HG03571 (cell line): ENCODE measurements around the gene PCDH1.
"Not testable (repeated sequence)": the region's sequence is repeated elsewhere in the genome, so short reads cannot be mapped to it uniquely, and the experiment has no call there.

Source experiments
- ATAC-seq: cut with Tn5 transposase; IDR thresholded peaks from one replicate; pipeline ENCODE4 v1.9.1; 2021; ENCODE audit not compliant: unreplicated experiment

The PCDH1 gene

DNA sequence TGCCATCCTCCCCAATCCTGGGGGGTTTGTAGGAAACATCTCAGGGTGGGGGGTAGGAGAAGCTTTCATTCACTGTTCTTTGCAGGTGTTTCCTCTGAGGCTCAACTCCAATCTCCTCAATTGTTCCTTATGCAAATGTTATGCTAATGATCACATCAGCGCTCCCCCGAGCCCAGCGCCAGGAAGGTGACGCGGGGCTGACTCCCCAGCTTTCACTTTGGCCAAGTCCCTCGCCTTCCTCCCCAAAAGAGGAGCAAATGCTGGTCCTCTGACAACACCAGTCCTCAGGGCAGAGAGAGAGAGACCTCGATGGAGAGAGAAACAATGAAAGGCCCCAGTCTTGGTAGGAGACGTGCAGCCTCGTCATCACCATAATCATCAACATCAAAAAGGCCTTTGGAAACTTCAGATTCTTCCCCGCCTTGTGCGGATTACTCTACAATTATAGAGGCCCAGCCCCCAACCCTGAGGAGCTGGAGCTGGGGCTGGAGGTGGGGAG lies 39.1 kb downstream of the PCDH1 start:
- no peak for ATAC-seq

DNA sequence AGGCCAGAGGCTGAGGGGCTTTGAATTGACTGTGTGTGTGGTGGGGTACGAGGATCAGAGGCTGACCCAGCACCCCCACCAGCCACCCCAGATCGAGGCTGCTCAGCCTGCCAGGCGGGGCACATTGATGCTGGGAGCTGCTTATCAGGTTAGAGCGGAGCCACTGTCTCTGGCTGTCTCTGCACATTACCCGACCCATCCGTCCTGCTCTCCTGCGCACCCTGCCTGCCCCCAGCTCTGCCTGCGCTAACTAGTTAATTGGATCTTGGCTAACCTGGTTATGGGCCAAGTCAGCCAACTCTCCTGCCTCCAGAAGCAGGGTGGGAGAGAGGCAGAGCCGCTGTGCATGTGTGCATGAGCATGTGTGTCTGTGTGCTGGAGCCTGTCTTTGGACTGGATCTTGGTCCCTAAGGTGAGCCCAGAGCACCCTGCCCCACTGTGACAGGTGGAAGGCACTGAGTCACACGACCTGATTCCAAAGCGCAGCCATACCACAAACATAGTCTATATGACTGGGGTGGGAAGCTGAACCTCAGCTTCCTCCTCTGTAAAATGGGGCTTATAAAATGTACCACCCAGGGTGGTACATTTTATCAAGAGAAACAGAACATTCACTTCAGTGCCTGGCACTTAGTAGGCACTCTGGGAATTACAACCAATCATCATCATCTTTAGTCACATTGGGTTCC lies 39.7 kb downstream of the PCDH1 start:
- ATAC-seq: no peak

DNA sequence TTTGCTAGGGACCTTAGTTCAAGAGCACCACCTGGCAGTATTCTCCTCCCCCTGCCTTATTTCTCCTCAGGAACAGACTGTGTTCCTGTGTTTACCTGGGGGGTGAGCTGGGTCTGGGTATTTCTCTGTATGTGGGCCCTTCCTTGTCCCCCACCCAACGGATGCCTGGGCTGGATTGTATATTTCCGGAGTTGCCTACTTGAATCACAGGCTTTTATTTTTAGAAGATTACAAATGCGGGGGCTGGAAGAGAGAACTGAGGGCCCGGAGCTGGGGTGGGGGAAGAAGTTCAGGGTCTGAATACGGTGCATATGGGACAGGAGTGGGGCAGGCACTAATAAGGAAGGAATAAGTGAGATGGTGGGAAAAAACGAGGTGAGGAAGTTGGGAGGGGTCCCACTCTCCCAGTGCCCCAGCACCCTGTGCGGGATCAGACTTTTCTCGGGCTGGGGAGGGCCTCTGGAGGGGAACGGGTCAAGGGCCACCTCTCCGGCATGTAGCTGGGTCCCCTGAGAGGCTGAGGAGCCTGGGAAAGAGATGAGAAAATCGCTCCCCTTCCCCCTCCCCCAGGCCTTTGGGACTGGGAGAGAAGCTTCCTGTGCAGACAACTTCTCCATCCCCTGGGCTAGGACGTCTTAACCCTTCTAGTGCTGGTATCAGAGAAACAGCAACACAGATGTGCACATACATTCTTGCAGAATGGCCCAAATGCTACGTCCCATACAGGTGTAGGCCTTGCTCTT lies 42.1 kb downstream of the PCDH1 start:
- ATAC-seq: no peak

DNA sequence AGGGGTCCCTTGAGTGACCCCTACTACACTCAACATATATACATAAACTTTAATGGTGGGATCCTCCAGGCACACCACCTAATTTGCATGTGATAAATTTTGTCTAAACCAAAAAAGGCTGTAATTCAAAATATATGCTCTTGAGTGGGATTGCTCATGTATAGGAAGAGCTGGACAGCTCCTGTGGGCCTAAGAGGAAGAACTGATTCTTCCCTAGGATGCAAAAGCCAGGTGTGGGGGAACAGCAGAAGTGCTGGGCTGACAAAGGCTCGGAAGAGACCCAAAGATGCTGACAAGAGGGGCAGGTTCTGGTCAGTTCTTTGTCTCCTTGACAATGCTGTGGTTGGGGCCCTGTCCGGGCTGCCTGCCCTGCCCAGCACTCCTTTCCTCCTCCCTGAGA lies 43.9 kb downstream of the PCDH1 start:
- no peak for ATAC-seq

DNA sequence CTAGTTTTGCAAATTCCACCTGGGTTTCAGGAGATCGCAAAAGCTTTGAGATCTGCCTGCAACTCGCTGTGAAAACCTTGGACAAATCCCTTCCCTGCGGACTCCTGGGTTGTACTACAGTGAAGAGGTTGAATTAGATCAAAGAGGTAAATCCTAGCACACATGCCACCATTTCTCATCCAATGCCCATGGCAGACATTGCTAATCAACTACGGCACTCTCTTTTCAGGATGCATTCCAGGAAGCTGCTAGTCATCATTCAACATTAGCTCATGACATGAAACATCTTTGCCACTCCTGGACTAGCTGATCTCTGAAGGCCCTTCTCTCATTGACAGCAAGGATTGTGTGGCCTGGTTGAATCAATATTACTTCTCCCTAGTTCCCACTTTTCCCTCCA lies 46.1 kb downstream of the PCDH1 start:
- no peak for ATAC-seq

DNA sequence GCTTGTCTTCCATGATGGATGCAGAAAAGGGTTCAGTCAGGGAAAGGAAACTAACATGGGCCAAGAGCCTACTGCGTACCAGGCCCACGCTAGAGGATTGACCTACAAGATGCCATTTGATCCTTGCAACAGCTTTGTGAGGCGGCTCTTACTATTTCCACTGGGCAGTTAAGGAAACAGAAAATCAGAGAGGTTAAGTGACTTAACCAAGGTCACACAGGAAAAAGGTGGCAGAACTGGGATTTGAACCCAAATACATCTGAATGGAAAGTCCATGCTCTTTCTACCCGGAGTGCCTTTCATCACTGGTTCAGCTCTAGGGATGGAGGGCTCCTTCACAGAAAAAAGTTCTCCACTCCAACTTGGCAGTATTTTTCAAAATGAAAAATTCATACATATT lies 50.0 kb downstream of the PCDH1 start:
- ATAC-seq: no peak

DNA sequence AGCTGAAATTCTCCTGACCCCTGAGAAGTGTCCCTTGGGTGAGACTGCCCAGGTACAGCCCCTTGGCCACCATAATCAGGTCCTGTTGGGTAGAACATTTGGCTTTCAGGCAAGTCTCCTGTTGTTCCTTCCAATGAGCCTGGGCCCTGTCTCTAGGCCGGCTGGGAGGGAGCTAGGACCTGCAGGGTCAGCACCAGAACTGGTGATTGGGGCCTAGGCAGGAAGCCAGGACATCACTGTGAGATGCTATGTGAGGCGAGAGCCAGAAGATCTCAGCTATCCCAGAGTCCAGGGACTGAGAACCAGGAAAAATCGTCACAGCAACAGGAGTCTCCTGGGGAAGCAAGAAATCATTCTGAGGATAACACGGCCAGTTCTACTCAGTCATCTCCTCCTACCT lies 51.5 kb downstream of the PCDH1 start:
- no peak for ATAC-seq

DNA sequence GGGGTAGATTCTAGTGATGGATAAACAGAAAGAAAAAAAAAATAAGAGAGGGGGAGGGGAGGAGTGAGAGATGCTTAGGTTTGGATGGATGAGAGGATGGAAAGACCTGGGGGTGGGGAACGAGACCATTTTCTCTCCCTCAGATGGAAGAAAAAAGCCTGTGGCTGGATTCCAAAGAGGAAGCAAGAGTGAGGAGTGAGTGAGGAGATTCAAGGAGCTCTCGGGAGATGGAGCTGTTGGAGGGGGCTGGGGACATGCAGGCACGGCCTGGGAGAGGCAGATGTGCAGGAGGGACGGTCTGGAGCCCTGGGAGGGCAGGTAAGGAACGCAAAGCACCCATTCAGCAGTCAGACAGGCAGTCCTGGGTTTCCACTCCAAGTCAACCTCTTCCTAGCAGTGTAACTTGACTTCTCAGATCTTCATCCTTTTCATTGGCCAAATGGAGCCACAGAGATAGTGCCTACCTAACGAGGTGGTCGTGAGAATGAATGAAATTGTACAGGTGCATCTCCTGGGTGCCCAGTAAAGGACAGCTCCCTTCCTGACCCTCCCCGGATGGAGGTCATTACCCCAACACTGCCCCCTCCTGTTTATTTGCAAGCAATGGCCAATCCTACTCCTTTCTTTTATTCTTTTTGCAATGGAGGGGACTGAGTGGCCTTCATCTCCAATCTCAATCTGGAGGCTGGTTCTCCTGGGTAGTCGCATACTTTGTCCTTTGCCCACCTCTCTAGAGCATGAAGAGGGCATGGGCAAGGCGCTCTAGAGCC lies 52.2 kb downstream of the PCDH1 start:
- ATAC-seq: no peak

DNA sequence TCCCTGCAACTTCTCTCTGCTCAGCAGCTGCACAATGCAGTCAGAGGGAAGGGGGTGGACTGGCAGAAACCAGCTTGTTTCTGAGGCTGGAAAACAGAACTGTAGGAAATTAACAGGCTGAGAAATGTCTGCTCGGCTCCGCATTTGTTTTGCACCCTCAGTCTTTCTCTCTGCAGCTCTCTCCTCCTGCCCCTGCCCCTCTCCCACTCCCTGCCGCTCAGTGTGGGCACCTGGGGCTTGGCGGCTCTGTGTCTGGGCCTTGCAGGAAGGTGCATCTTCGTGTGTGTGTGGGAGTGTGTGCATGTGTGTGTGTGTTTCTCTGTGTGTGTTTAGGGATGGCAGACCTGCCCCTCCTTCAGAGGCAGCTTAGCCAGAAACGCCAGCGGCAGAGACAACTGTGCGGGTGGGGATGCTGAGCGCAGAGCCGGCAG lies 53.0 kb downstream of the PCDH1 start:
- no peak for ATAC-seq

DNA sequence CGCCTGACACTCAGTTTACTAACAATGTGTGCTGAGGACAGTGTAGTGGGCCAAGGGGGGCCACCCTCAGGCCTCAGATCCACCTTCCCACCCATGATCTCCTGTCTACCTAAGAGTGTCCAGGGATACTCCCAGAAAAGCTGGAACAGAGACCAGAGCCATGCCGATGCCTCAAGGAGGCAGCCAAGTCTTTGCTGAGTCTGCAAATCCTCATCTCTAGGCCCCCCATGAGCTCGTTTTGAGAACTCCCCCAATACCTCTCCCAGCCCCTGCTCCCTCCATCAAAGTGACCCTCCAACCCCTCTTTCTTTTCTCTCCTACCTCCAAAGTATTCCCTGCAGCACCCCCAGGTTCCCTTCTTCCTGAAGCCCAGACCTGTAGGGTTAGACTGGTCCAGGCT lies 53.5 kb downstream of the PCDH1 start:
- ATAC-seq: no peak

DNA sequence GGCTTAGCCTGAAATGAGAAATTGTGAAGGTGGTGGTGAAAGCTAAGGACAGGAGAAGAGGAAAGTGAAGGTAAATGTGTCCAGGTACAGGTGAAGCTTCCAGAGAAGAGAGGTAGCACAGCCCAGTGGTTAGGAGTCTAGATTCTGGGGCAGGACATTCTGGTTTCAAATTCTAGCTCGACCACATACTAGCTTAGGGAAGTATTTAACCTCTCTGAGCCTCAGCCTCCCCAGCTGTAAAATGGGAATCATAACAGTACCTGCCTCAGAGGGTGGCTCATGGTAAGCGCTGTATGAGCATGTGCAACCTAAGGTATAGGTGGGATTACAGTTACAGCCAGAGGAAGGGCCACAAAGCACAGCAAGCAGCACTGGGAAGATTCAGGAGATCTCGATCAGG lies 55.2 kb downstream of the PCDH1 start:
- ATAC-seq: no peak

DNA sequence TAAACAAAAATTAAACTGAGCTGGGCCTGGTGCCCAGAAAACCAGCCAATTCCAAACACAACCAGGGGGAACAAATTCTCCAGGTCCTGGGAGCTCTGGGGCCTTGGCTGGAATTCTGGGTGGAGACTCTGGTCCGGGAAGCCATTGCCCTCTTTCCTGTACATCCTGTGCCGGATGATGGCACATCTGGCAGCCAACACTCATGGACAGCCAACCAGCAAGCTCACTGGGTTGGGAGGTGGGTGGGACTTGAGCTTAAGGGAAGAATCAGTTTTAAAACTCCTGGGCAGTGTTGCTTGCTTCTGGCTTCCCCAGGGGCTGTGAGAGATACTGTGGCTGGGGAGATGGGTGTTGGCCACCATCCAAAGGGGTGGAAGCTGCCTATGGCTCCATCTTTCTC lies 56.1 kb downstream of the PCDH1 start:
- no peak for ATAC-seq

DNA sequence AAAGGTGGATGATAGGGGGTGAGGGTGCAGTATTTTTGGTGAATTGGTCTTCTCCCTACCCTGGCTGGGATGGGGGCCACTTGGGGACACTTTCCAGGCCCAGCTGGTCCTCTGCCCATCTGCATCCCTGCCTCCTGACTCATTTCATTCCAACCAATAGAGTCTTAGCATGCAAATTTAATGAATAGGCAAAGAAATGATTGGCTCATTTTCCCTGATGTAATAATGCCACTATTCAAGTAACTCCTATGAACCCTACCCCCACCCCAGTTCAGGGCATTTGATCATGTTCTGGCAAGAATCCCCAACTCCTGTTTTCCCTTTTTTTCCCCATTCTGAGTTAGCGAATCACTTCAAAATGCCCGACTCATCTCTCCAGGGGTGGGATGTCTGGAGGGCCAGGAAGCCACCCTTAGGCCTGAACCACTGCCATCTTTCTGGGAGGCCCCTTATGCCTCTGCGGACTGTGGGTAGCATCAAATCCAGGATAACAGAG lies 56.7 kb downstream of the PCDH1 start:
- no peak for ATAC-seq

DNA sequence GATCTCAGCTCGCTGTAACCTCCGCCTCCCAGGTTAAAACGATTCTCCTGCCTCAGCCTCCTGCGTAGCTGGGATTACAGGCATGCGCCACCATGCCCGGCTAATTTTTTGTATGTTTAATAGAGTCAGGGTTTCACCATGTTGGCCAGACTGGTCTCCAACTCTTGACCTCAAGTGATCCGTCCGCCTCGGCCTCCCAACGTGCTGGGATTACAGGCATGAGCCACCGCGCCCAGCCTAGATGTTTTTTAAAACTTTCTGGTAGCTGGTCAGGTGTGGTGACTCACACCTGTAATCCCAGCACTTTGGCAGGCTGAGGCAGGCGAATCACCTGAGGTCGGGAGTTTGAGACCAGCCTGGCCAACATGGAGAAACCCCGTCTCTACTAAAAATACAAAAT lies 57.5 kb downstream of the PCDH1 start:
- not testable (repeated sequence) for ATAC-seq

DNA sequence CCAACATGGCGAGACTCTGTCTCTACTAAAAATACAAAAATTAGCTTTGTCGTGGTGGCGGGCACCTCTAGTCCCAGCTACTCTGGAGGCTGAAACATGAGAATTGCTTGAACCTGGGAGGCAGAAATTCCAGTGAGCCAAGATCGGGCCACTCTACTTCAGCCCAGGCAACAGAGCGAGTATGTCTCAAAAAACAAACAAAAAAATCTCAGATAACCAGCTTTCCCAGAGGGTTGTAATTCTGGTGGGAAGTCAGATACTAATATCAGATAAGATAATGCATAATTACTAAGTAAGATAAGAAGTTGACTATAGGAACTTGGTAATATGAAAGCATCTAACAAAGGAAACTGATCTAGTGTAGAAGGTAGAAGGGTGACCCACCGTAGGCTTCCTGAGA lies 60.6 kb downstream of the PCDH1 start:
- ATAC-seq: no peak

DNA sequence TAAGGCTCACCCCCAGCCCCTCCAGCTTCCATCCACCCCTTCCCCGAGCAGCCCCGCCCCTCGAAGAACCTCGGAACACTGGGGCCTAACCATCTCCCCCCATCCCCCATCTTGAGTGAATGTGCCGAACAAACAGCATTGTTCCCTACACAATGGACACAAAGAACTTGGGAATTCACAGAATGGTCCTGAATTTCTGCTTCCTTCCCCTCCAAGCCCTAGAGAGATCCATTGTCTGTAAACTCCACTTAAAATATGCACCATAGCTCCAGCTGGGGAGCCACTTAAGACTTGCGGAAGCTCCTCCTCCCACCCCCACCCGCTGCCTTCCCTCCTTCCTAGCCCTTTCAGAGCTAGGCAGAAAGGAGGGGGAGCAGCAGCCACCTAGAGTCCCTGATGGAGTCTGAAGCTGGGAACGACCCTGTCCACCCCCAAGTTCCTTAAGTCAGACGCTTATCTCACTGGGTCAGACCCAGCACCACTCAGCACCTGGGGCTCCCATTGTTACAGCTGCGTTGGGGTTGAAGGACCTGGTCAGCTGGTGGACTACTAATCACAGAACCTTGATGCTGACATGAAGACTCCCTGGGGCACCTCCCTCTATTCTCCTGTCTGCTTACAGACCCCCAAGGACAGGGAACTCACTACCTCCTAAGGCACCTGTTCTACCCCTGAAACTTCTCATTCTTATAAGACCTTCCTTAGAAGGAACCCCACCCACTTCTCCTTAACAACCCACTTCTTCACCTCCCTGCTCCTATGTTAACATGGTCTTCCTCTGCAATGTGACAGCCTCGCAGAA lies 61.4 kb downstream of the PCDH1 start:
- ATAC-seq: no peak

DNA sequence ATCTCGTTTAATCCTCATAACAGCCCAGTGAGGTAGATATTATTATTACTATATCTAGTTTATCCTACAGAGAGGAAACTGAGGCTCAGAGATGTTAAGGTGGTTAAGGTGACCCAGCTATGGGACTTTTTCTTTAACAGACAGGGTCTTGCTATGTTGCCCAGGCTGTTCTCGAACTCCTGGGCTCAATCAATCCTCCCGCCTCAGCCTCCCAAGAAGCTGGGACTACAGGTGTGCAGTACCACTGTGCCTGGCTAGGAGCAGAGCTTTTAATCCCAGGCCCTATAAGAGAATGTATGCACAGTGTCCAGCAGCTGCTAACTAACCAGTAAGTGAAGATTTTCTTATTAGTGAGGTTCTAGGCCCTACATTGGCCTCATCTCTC lies 62.4 kb downstream of the PCDH1 start:
- no peak for ATAC-seq

DNA sequence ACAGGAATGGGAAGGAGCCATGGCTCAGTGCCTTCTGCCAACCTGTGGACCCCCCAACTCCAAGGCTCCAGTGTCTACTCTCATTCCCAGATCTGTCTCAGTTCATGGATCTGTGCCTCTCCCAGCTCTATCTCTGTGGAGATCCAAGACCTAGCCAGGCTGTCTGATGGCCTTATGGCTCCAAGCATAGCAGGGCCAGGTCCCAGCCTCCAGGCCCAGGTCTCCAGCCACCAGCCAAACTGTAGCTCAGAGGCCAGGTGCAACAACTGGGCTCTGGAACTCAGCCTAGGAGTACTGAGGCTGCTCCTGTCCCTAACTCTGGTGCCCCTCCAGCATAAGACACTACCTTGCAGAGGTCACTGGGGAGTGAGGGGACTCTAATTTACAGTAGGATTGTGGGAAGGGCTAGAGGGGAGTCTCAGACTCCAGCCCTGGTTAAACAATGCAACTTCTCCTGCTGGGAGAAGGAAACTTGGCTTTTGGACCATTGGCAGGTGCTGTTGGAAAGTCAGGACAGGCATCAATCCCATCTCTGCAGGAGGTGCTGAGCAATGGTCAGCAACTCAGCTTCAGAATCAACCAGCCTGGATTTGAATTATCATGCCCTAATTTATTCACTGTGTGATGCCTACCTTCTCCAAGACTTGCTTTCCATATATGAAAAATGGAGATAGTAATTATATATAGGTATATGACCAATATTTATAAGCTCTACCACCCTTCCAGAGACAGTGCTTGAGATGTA lies 63.0 kb downstream of the PCDH1 start:
- ATAC-seq: no peak

DNA sequence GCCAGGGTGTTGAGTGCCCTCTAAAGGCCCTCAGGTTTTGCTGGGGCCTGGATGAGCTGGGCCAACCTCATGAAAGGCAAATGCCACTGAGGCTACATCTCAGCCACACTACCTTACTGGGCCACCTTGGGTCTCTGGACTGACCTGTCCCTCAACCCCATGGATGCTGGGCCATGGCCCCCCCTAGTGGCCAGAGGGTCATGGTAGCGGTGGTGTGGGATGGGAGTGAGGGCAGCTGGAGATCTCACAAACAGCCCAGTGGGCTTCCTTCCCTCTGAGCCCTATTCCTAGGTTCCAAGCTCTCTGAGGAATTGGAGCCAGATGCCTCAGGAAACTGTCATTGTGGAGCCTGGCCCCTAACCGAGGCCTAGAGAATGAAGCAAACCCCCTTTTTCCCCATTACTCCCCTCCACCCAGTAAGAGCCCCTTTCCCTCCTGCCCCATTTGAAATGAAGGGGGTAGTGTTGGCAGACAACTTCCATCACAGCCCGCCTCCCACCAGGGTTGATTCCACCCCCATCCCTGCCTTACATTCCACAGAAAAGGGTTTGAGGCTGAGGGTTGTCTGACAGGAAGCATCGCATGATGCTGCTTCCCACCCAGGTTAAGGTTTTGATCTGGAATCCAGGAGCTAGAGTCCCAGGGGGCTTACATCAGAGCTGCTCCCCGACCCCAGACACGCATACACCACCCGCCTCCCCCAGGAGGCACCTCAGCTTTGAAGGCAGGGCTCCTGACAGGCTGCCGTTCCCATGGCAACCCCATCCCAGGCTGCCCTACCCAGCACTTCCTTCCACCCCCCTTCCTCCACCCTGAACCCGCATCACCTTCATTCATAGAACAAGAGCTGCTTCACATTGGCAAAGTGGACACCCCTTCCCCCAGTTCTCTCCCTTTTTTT lies 63.9 kb downstream of the PCDH1 start:
- no peak for ATAC-seq
